HG03378 (cell line): ENCODE measurements around the gene UGT1A6.

Experiments
- ATAC-seq: cut with Tn5 transposase; IDR thresholded peaks from one replicate; pipeline ENCODE4 v1.9.1; 2021; ENCODE audit warnings: mild to moderate bottlenecking, moderate library complexity; ENCODE audit not compliant: unreplicated experiment

UGT1A6 gene

DNA sequence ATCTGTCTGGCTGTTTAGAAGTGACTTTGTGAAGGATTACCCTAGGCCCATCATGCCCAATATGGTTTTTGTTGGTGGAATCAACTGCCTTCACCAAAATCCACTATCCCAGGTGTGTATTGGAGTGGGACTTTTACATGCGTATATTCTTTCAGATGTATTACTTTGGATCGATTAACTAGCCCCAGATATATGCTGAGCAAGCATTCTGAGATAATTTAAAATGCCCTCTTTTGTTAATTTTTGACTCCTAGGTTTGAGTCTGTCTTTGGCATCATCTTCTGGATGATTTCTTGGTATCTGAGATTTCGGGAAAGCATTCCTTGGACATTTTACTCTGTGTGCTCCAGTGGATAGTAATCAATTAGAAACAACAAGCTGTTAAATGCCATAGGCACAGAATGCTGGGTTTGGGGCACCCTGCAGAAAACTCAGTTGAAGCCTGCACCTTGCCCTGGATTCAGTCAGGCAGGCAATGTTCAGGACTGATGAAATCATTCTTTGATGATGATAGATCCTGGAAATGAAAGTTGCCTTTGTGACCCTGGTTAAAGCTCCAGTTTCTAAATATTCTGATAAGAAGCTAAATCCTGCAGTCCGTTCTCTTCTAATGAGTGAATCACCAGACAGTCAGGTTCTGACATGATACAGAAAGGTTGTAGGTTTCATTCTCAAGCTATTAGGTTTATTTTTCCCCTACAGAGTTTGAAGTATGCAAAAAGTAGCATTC lies 68.5 kb downstream of the UGT1A6 start:
- no peak for ATAC-seq

DNA sequence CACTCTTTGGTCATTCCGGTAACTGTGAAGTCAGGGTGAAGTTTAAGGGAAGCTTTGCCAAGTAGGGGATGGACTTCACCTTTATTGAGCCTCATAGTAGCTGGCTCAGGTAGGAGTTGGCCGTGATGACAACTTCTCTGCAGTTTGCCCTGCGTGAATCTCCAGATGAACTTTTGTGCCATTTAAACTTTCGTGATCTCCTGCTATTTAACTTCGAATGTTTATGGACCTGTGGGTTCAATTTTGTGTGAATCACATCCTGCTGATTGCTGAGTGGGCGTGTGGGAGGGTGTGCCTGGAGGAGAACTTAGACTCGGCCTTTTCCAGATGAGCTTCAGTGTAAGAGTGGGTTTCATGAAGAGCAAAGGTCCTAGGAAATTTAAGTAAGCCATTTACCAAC lies 71.6 kb downstream of the UGT1A6 start:
- no peak for ATAC-seq

DNA sequence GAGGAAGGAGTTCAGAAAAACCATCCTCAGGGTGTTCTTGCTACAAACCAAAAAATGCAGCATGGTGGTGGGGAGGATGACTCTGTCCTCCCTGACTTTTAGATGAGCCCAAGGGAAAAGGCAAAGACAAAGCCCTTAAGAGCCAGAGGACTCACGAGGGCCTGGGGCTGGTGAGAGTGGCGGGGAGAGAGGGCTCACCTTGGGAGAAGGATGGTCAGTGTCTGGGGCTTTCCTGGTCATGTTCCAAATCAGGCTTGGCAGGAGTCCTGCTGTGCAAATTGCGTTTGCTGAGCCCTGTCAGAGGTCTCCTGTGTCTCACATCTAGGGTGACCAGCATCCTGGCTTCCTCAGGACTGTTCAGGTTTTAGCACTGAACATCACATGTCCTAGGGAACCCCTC lies 72.1 kb downstream of the UGT1A6 start:
- ATAC-seq: no peak

DNA sequence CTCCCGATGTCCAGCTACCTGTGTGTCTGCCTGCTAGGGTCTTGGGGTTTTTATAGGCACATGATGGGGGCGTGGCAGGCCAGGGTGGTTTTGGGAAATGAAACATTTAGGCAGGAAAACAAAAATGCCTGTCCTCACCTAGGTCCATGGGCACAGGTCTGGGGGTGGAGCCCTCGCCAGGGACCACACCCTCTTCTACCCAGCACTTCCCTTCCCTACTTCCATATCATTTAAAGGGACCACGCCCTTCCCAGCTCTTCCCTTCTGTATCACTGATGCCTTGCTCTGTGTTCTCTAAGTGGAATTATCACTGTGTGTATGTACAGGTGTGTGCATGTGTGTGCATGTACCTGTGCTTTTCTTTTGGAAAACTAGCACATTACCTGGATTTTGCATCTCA lies 73.7 kb downstream of the UGT1A6 start:
- no peak for ATAC-seq

DNA sequence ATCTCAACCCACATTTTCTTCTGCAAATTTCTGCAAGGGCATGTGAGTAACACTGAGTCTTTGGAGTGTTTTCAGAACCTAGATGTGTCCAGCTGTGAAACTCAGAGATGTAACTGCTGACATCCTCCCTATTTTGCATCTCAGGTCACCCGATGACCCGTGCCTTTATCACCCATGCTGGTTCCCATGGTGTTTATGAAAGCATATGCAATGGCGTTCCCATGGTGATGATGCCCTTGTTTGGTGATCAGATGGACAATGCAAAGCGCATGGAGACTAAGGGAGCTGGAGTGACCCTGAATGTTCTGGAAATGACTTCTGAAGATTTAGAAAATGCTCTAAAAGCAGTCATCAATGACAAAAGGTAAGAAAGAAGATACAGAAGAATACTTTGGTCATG lies 75.4 kb downstream of the UGT1A6 start:
- no peak for ATAC-seq

DNA sequence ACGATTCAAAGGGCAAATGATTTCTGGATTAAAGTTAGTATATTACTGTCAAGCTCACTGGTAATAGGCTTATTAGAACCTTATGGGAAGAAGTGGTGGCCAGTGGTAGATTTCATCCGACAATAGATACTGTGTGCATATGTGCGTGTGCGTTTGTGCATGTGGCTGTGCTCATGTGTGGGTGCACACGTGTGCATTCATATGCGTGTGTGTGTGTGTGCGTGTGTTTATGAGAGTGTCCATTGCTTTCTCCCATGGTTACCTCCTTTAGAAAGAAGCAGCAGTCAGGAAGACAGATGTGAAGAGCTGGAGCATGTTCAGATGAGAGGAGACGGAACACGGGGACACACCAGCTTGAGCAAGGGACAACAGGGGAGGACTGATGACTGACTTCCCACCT lies 76.6 kb downstream of the UGT1A6 start:
- no peak for ATAC-seq

DNA sequence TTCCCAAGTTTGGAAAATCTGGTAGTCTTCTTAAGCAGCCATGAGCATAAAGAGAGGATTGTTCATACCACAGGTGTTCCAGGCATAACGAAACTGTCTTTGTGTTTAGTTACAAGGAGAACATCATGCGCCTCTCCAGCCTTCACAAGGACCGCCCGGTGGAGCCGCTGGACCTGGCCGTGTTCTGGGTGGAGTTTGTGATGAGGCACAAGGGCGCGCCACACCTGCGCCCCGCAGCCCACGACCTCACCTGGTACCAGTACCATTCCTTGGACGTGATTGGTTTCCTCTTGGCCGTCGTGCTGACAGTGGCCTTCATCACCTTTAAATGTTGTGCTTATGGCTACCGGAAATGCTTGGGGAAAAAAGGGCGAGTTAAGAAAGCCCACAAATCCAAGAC lies 79.5 kb downstream of the UGT1A6 start:
- ATAC-seq: no peak

DNA sequence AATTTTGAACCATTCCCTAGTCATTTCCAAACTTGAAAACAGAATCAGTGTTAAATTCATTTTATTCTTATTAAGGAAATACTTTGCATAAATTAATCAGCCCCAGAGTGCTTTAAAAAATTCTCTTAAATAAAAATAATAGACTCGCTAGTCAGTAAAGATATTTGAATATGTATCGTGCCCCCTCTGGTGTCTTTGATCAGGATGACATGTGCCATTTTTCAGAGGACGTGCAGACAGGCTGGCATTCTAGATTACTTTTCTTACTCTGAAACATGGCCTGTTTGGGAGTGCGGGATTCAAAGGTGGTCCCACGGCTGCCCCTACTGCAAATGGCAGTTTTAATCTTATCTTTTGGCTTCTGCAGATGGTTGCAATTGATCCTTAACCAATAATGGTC lies 79.9 kb downstream of the UGT1A6 start:
- ATAC-seq: no peak

DNA sequence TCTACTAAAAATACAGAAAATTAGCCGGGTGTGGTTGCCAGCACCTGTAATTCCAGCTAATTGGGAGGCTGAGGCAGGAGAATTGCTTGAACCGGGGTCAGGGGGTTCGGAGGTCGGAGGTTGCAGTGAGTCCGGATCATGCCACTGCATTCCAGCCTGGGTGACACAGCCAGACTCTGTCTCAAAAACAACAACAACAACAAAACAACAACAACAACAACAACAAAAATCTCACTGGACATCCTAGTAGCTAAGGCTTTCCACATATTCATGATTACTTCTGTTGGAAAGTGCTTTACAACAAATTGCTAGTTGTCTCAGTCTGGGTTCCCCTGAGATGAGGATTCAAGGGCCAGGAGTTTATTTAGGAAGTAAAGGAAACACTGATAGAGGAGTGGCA lies 81.2 kb downstream of the UGT1A6 start:
- ATAC-seq: no peak

DNA sequence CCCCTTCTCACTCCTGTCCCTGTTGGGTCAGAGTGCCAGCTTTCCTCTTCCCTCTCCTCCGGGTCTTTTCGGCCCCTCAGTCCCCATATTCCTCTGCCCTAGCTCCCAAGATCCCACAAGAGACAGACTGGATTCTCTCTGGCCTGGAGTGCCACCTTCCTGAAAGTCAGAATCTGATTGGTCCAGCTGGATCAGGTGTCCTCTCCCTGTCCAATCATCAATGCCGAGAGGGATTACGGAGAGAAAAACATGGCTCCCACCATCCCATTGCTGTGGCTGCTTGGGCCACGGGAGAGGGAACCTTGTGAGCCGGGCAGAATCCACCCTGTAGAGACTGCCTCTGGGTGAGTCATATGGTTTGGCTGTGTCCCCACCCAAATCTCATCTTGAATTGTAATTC lies 82.7 kb downstream of the UGT1A6 start:
- no peak for ATAC-seq

DNA sequence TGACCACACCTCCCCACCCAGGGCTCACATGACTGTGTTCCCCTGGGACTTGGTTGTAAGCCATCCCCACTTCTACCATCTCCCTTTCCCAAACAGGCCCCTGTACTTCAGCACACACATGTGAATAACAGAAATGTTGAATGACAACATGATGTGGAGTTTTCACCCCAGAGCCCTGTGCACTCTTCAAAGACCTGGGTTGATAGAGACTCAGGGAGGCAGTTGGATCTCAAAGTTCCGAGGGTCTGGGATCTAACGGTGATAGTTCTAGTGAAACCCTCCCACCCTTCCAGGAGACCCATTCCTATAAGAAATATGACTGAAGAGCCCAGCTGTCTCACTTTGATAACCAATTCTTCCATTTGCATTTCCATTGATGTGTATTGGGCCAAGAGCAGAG lies 85.3 kb downstream of the UGT1A6 start, which contains the start of gene MROH2A:
Gene MROH2A, plus strand, starts transcription at position 301 of the 400 bp plus-strand sequence. CDS start 1,029 bp downstream, outside the sequence.
- ATAC-seq: no peak

DNA sequence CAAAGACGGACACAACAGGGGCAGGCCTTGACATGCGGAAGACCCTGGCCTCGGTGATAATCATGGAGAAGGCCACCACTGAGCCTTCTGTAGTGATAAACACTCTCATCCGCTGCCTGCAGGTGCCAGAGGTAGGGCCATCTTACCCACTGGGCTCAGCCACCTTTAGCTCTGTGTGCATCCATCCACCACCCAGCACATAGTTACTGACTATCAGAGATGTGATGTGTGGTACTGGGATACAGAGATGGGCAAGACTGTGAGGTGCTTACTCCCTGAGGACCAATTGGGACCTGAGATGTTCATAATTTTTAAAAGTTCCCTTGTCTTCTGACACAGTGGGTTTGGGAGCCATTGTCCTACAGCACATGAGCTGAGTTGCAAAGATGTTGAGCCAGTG lies 87.0 kb downstream of the UGT1A6 start:
- no peak for ATAC-seq

DNA sequence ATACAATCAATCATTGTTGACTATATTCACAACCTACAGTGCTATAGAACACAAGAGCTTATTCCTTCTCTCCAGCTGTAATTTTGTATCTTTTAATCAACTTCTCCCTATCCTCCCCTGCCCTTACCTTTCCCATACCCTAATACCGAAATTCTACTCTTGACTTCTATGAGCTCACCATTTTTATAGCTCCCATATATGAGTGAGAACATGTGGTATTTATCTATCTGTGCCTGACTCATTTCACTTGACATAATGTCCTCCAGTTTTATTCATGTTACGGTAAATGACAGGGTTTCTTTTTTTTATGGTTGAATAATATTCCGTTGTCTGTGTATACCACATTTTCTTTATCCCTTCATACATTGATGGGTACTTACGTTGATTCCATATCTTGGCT lies 88.1 kb downstream of the UGT1A6 start:
- ATAC-seq: no peak

DNA sequence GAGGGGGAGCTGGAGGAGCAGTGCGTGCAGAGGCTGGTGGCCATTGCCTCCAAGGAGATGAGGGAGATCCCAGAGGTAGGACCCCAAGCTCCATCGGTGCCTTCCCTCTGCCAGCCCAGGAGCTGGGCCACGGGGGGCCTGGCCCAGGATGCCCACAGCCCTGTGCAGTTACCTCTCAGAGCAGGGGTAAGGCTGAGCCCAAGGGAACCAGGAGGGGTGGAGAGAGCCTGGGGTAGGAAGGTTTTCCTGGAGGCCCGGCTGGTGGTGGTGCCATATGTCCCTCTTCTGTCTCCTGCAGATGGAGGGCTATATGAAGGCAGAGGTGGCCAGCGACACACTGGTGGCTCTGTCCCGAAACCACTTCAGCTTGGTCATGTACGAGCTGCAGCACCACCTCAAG lies 96.9 kb downstream of the UGT1A6 start:
- ATAC-seq: no peak

DNA sequence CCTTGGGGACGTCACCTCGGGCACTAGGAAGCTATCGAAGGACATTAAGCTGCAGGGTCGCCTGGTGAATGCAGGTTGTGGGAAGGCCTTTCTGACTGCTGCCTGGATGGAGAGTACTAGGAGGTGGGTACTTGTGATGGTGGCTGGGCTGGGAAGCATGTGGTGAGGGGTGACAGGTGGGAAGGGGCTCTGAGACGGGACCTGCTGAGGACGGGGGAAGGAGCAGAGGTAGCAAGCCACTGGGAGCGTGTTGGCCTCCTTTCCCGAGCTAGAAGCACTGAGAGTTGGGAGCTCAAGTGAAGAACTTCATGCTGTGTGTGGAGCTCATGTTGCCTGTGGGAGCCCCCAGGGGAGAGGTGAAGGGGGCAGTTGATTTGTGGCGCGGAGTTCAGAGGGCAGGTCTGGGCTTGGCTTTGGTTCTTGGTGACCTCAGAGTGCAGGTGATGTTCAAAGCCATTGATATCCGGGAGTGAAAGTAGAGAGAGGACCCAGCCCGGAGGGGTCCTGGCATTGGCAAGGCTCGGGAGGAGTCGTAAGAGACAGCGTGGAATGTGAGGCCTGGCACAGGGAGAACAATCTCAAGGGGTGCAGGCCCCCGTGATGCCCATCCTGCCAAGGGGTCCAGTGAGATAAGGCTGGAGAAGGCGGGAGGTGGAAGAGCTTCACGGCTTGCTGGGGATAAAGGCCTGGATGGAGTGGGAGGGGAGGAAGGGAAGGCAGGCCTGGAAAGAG lies 98.6 kb downstream of the UGT1A6 start:
- ATAC-seq: no peak

DNA sequence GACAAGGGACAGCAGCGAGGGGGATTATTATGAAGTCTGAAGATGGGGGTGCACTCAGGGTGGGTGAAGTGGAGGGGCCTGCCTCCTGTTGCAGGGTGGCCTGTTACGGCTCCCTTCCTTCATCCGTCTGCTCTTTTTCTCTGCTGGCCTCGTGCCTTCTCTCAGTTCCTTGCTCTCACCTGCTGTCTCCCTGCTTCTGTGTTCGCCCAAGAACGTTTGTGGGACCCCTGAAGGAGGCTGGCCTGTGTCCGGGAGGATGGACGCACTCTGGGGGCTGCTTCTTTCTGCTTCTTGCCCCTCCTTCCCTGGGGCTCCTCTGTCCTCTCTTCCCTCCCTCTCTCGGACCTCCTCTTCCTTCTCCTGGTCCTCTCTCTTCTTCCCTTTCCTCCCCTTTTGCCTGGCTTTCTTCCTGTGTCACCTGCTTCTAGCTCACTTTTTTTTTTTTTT lies 99.2 kb downstream of the UGT1A6 start:
- no peak for ATAC-seq

DNA sequence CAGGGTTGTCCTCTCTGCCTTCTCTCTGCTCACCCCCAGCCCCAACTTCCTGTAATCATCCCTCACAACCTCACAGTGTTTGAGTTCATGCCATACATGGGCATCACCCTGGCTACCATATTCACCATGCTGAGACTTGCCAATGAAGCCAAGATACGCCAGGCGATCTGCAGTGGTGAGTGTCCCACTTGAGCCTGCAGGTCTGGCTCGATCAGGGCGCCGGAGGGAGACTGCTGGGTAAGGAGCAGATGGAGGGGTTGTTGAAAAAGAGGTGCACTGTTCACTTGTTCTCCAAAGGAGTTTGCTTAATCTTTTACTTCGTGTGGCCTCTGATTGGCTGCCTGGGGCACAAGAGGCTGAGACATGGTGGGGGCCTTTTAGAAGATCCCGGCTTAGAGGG lies 100.0 kb downstream of the UGT1A6 start:
- no peak for ATAC-seq

DNA sequence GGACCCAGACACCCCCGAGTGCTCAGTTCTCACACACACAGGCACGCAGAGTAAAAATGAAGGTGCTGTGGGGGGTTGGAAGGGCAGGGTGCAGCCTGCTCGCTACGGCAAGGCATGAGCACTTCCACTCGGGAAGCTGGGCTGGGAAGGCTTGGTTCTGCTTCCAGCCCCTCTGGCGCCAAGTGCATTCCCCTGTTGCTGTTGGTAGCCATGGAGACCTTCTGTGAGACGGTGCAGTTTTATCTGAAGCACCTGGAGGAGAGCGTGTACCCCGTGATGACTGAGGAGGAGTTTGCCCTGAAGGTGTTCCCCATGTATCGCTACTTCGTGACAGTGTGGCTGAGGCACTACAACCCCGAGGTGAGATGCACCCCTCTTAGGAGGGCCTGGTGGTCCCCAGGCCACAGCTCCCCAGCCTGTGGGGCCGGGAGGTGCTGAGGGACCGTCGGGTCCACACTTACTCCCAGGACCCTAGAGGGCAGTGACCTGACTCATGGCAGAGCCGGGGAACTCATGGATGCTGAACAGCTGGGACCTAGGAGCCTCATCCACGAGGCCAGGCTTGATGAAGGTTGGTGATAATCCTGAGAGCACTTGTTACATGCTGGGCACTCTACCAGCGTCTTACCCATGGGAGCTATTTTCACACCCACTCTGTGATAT lies 100.9 kb downstream of the UGT1A6 start:
- ATAC-seq: no peak

DNA sequence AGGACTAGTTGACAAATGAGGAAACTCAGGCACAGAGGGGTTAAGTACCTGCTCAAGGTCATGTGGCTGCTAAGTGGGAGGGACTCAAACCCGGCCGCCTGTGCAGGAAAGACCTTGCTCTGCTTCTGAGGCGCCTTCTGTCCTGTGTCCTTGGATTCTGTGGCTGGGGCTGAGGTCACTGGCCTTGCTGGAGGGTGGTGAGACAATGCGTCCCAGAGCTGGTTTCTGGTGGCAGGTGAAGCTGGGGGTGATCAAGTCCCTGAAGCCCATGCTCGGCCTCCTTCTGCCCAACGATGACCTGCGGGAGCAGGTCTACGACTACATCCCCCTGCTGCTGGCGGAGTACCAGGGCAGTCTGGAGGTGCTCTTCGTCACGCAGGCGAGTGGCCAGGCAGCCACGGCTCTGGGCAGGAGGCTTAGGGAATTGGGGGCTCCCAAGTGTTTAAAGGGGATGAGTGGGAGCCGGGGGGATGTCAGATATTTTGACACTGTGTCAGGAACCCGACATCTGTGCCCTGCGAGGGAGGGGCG lies 101.5 kb downstream of the UGT1A6 start:
- ATAC-seq: no peak

DNA sequence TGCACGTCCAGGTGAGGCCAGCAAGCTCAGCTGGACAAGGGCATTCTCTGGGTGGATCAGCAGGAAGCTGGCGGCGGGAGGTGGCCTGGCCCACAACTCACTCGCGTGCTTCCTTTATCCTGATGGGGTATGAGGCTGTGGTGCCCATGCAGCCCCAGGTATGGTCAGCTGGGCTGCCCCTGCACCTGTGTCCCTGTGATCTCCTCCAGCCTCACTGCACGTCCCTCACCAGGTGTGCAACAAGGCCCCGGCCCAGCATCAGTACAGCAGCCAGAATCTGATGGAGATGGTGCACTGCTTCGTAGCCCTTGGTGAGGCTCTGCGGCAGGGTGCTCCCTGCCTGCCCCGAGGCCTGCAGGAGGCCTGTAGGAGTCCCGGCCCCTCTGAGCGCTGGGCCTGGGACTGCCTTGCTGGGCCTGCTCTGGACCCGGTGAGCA lies 103.1 kb downstream of the UGT1A6 start:
- ATAC-seq: no peak

DNA sequence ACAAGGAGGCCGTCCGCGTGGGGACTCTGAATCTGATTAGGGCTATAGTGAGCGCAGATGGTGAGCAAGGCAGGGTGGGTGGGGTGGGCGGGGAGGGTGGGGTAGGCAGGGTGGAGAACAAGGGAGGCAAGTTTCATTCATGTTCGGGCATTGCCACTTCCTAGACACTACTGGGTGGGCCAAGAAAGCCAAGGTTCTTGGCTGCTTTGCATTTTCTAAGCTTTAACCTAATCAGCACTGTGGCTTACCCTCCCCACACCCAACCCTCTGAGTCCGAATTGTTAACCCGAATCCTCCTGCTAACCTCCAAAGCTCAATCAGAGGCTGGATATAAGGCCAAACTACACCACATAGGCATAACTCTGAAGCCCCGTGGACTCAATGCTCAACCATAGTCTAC lies 103.6 kb downstream of the UGT1A6 start:
- ATAC-seq: no peak
